ENCODE results near the gene ABCG8. TPM values are rescaled to one million over a fixed set of nuclear protein-coding genes. Genes with fewer than 3 reads are reported as not detected.

The ABCG8 gene
- total RNA-seq, 4 donors from 2014 or later = 0.07 TPM; not detected in 3

DNA sequence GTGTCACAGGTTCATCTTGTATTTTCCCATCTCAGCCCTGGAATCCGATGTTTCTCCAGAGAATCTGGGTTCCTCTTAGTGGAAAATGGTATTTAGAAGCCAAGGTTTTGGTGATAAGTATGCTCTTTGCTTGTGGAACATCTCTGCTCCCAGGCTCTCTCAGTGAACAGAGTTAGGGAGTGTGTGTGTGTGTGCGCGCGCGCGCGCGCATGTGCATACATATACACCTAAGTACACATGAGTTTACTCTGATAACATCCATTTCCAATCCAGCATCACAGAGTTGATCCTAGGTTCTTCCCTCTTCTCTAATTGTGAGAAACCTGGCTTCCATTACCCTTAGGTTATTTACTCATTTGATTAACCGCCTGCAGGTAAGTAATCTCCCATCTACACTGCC lies 41.7 kb downstream of the ABCG8 start:
- in situ Hi-C loops (cut with MboI; ENCODE audit: low sequenced_read_pairs in 4 of 4) = no loop called here
- H3K36me3 ChIP-seq = no peaks in the 10 kb centered on the region
- intact Hi-C loops (cut with DNase I; ENCODE audit: low total_unique reads) = no loop called here

DNA sequence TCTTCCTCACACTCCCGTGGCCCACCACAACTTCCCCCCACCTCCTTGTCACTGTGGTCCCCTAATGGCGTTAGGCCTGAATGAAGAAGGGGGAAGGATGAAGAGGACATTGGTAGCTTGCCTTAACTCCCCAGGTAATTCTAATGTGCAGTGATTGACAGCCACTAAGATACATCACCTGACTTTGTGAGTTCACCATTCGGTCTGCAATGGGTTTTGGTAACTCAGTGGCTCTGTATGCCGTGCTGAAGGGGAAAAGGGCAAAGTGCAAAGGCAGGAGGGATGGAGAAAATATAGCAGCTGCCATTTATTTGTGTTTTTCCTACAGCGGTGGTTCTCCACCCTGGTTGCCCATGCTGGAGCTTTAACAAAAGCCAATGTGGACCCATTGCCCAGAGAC lies 42.2 kb downstream of the ABCG8 start:
- Histone ChIP-seq H3K9me3 (no peaks in the 10 kb centered on the region), H3K27me3 (no peaks in the 10 kb centered on the region), H3K4me1 (no peaks in the 10 kb centered on the region), H3K36me3 (no peaks in the 10 kb centered on the region), H3K4me3 (no peak overlapping the region), H3K27ac (no peak overlapping the region)
- in situ Hi-C loops (cut with MboI; ENCODE audit: low sequenced_read_pairs in 4 of 4) = no loop called here
- no peak for TF ChIP-seq POLR2A (IDR thresholded peaks at IDR 0.05)
- TF ChIP-seq, protein P1, sequence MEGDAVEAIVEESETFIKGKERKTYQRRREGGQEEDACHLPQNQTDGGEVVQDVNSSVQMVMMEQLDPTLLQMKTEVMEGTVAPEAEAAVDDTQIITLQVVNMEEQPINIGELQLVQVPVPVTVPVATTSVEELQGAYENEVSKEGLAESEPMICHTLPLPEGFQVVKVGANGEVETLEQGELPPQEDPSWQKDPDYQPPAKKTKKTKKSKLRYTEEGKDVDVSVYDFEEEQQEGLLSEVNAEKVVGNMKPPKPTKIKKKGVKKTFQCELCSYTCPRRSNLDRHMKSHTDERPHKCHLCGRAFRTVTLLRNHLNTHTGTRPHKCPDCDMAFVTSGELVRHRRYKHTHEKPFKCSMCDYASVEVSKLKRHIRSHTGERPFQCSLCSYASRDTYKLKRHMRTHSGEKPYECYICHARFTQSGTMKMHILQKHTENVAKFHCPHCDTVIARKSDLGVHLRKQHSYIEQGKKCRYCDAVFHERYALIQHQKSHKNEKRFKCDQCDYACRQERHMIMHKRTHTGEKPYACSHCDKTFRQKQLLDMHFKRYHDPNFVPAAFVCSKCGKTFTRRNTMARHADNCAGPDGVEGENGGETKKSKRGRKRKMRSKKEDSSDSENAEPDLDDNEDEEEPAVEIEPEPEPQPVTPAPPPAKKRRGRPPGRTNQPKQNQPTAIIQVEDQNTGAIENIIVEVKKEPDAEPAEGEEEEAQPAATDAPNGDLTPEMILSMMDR (IDR thresholded peaks at IDR 0.05 in 4 of 5, conservative IDR thresholded peaks at IDR 0.05 in 1 of 5) = no peak
- DNase-seq (no peak), ATAC-seq (no peak)
- intact Hi-C loops (cut with DNase I; ENCODE audit: low total_unique reads) = no loop called here

More for the DNA sequence above, 41.7 kb downstream of the ABCG8 start:
- H3K27me3 ChIP-seq = no peaks in the 10 kb centered on the region
- no peaks in the 10 kb centered on the region for H3K4me1 ChIP-seq
- H3K27ac ChIP-seq = no peak overlapping the region
- no peak for DNase-seq
- H3K4me3 ChIP-seq = no peak overlapping the region
- no peak for TF ChIP-seq POLR2A (IDR thresholded peaks at IDR 0.05)
- TF ChIP-seq, protein P1 (IDR thresholded peaks at IDR 0.05 in 4 of 5, conservative IDR thresholded peaks at IDR 0.05 in 1 of 5) = no peak
- no peaks in the 10 kb centered on the region for H3K9me3 ChIP-seq
- no peak for ATAC-seq

DNA sequence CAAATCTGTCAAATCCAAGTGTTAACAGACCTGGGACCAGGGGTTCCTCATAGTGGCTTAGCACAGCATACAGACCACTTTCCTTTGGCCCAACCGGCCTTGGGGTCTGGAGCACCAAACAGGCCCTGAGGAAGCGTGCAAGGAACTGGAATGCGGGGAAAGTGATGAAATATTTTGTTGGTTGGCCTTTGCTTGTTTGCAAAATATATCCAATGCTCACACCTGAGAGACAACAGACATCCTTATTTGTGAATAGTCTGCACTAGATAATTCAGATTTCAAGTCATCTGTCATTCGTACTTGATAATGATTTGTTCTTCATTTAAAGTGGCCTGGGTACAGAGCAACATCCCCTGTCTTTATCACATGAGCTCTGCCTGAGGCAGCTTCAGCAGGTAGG lies 43.5 kb downstream of the ABCG8 start:
- ATAC-seq (no peak), DNase-seq (no peak)
- TF ChIP-seq, protein P1 (IDR thresholded peaks at IDR 0.05 in 4 of 5, conservative IDR thresholded peaks at IDR 0.05 in 1 of 5) = no peak
- TF ChIP-seq POLR2A (IDR thresholded peaks at IDR 0.05) = no peak
- H3K4me3 ChIP-seq = no peak overlapping the region
- no peaks in the 10 kb centered on the region for H3K27me3 ChIP-seq
- no peaks in the 10 kb centered on the region for H3K9me3 ChIP-seq
- H3K4me1 ChIP-seq = no peaks in the 10 kb centered on the region
- in situ Hi-C loops (cut with MboI; ENCODE audit: low sequenced_read_pairs in 4 of 4) = no loop called here
- no peak overlapping the region for H3K27ac ChIP-seq
- intact Hi-C loops (cut with DNase I; ENCODE audit: low total_unique reads) = no loop called here
- peaks cover 0 to 3% of the 10 kb centered on the region in 2 donors for H3K36me3 ChIP-seq

DNA sequence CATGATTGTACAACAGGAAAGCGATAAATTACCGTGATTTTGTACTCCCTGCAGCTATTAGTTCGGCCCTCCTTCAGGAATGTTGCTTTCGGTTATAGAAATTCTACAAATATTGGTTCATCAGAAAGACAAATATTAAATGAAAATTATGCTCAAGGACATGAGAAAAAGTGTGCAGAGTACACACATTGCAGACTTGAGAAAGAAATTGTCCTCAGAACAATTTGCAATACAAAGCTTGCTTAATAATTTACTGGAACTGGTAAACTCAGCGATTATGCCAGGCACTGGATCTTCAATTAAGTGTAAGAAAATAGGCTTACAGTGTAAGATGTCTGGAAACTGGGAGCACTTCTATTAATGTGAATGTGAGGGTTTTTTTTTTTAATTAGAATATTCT lies 45.9 kb downstream of the ABCG8 start:
- intact Hi-C loops (cut with DNase I; ENCODE audit: low total_unique reads) (no loop called here), in situ Hi-C loops (cut with MboI; ENCODE audit: low sequenced_read_pairs in 4 of 4) (no loop called here)
- peaks cover 0 to 26% of the 10 kb centered on the region in 2 donors for H3K36me3 ChIP-seq
- no peak for DNase-seq
- TF ChIP-seq, protein P1 (IDR thresholded peaks at IDR 0.05 in 4 of 5, conservative IDR thresholded peaks at IDR 0.05 in 1 of 5) = no peak
- no peak for TF ChIP-seq POLR2A (IDR thresholded peaks at IDR 0.05)
- no peaks in the 10 kb centered on the region for H3K4me1 ChIP-seq
- H3K9me3 ChIP-seq = no peaks in the 10 kb centered on the region
- no peak for ATAC-seq
- H3K4me3 ChIP-seq = no peak overlapping the region
- H3K27me3 ChIP-seq = no peaks in the 10 kb centered on the region
- no peak overlapping the region for H3K27ac ChIP-seq

DNA sequence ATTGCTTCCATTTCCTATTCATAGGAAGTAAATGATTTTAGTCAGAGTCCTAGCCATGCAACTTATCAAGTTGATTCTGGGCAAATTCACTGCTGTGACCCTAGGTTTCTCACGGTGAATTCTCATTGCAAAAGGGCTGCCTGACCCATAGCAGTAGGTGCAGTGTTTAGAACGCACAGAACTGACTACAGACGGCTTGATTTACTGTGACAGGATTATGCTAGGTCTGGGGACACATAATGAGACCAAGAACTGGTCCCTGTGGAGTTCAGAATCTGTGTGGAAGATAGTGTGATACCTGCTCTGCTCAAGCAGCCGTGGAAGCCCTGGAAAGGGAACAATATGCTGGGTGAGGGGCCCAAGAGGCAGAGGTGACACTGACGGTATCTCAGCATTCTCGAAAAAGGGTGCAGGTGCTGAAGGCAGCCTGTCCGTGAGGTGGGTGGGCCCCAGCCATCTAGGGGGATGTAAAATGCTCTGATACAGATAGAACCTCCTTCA lies 46.4 kb downstream of the ABCG8 start:
- Histone ChIP-seq H3K9me3 (no peaks in the 10 kb centered on the region), H3K27ac (no peak overlapping the region), H3K4me1 (no peaks in the 10 kb centered on the region), H3K4me3 (no peak overlapping the region), H3K27me3 (no peaks in the 10 kb centered on the region), H3K36me3 (peaks cover 0 to 31% of the 10 kb centered on the region in 2 donors)
- intact Hi-C loops (cut with DNase I; ENCODE audit: low total_unique reads) (no loop called here), in situ Hi-C loops (cut with MboI; ENCODE audit: low sequenced_read_pairs in 4 of 4) (no loop called here)
- no peak for TF ChIP-seq POLR2A (IDR thresholded peaks at IDR 0.05)
- TF ChIP-seq, protein P1 (IDR thresholded peaks at IDR 0.05 in 4 of 5, conservative IDR thresholded peaks at IDR 0.05 in 1 of 5) = no peak
- ATAC-seq = no peak
- DNase-seq = no peak

All from gastrocnemius medialis (tissue), 4 donors.